HEK293 (cell line): ENCODE results near the gene SLC6A17.

Source experiments
- CTCF ChIA-PET: fragments of 350-600 bp; formaldehyde crosslinking; extraction: SDS; loops from one replicate; lab custom pipeline; 2021; ENCODE audit warnings: antibody characterized with exemption; lab: Yijun Ruan, JAX
- POLR2A ChIA-PET: fragments of 300-600 bp; formaldehyde crosslinking; extraction: SDS; loops from one replicate; lab custom pipeline; 2020; ENCODE audit warnings: antibody characterized with exemption, inconsistent platforms; lab: Yijun Ruan, JAX
- H3K27ac ChIP-seq: fragments of 200-500 bp; sonication (Bioruptor generic); 2 replicates; pipeline ENCODE4 v1.5.1; 2014; ENCODE audit warnings: low read depth, low read length, control low read depth, inconsistent platforms; ENCODE audit errors: extremely low read depth
- H3K36me3 ChIP-seq, 2 experiments: fragments of 200-500 bp in 1 of 2; sonication (Bioruptor generic) in 1 of 2; 1 replicate in 1 of 2; 2 replicates in 1 of 2; pipeline ENCODE4 v1.5.1; 2014 to 2017; ENCODE audit warnings: inconsistent platforms in 2 of 2, low read length in 2 of 2; ENCODE audit not compliant: control insufficient read depth in 2 of 2, insufficient read depth in 1 of 2
- H3K4me1 ChIP-seq: fragments of 200-500 bp; sonication (Bioruptor generic); 2 replicates; pipeline ENCODE4 v1.5.1; 2014; ENCODE audit warnings: mild to moderate bottlenecking, low read length, inconsistent platforms; ENCODE audit not compliant: control insufficient read depth, insufficient read depth
- H3K4me3 ChIP-seq: 2 replicates; pipeline ENCODE4 v1.5.1; 2011; ENCODE audit warnings: low read depth, mild to moderate bottlenecking, control low read depth, low read length, moderate library complexity
- H3K9me3 ChIP-seq: fragments of 200-500 bp; sonication (Bioruptor generic); 2 replicates; pipeline ENCODE4 v1.5.1; 2014; ENCODE audit warnings: low read depth, low read length, inconsistent platforms; ENCODE audit not compliant: control insufficient read depth, insufficient read depth
- GLIS1 ChIP-seq: fragments of 450-650 bp; formaldehyde crosslinking; IDR thresholded peaks from 2 replicates; pipeline ENCODE4 v1.5.1; 2016; ENCODE audit warnings: missing biosample characterization, missing genetic modification characterization
- INSM2 ChIP-seq: fragments of 450-650 bp; formaldehyde crosslinking; IDR thresholded peaks from 2 replicates; pipeline ENCODE4 v1.5.1; 2016; ENCODE audit warnings: missing biosample characterization, missing genetic modification characterization
- KLF17 ChIP-seq: fragments of 450-650 bp; formaldehyde crosslinking; IDR thresholded peaks from 2 replicates; pipeline ENCODE4 v1.5.1; 2016; ENCODE audit warnings: missing biosample characterization, missing genetic modification characterization
- KLF7 ChIP-seq: fragments of 450-650 bp; formaldehyde crosslinking; IDR thresholded peaks from 2 replicates; pipeline ENCODE4 v1.5.1; 2016; ENCODE audit warnings: missing biosample characterization, missing genetic modification characterization, borderline replicate concordance
- PRDM1 ChIP-seq: fragments of 450-650 bp; formaldehyde crosslinking; IDR thresholded peaks from 2 replicates; pipeline ENCODE4; 2016; ENCODE audit warnings: missing biosample characterization, missing genetic modification characterization
- YY1 ChIP-seq: fragments of 450-650 bp; formaldehyde crosslinking; IDR thresholded peaks from 2 replicates; pipeline ENCODE4 v1.5.1; 2018; ENCODE audit warnings: missing biosample characterization, missing genetic modification characterization
- ZBTB11 ChIP-seq: fragments of 450-650 bp; formaldehyde crosslinking; conservative IDR thresholded peaks from 2 replicates; pipeline ENCODE4 v1.5.1; 2016; ENCODE audit warnings: low read depth, missing biosample characterization, missing genetic modification characterization
- ZBTB17 ChIP-seq: fragments of 450-650 bp; formaldehyde crosslinking; IDR thresholded peaks from 2 replicates; pipeline ENCODE4 v1.5.1; 2016; ENCODE audit warnings: missing biosample characterization, missing genetic modification characterization
- ZFP69B ChIP-seq: fragments of 450-650 bp; formaldehyde crosslinking; IDR thresholded peaks from 2 replicates; pipeline ENCODE4 v1.5.1; 2016; ENCODE audit warnings: missing biosample characterization, missing genetic modification characterization
- ZNF10 ChIP-seq: fragments of 450-650 bp; formaldehyde crosslinking; IDR thresholded peaks from 2 replicates; pipeline ENCODE4 v1.5.1; 2017; ENCODE audit warnings: missing biosample characterization, missing genetic modification characterization
- ZNF121 ChIP-seq: fragments of 450-650 bp; formaldehyde crosslinking; IDR thresholded peaks from 2 replicates; pipeline ENCODE4 v1.5.1; 2016; ENCODE audit warnings: missing biosample characterization, missing genetic modification characterization
- ZNF146 ChIP-seq: fragments of 450-650 bp; formaldehyde crosslinking; IDR thresholded peaks from 2 replicates; pipeline ENCODE4 v1.5.1; 2016; ENCODE audit warnings: missing biosample characterization, missing genetic modification characterization
- ZNF155 ChIP-seq: fragments of 450-650 bp; formaldehyde crosslinking; IDR thresholded peaks from 2 replicates; pipeline ENCODE4 v1.5.1; 2016; ENCODE audit warnings: missing biosample characterization, missing genetic modification characterization
- ZNF157 ChIP-seq: fragments of 450-650 bp; formaldehyde crosslinking; IDR thresholded peaks from 2 replicates; pipeline ENCODE4 v1.5.1; 2016; ENCODE audit warnings: missing biosample characterization, missing genetic modification characterization
- ZNF184 ChIP-seq: fragments of 450-650 bp; IDR thresholded peaks from 2 replicates; pipeline ENCODE4 v1.5.1; 2018; ENCODE audit warnings: missing biosample characterization, mild to moderate bottlenecking, missing genetic modification characterization
- ZNF473 ChIP-seq: fragments of 450-650 bp; formaldehyde crosslinking; IDR thresholded peaks from 2 replicates; pipeline ENCODE4 v1.5.1; 2017; ENCODE audit warnings: missing biosample characterization, missing genetic modification characterization
- ZNF571 ChIP-seq: fragments of 450-650 bp; formaldehyde crosslinking; IDR thresholded peaks from 2 replicates; pipeline ENCODE4 v1.5.0; 2017; ENCODE audit warnings: missing biosample characterization, missing genetic modification characterization
- ZNF776 ChIP-seq: fragments of 450-650 bp; formaldehyde crosslinking; IDR thresholded peaks from 2 replicates; pipeline ENCODE4 v1.5.0; 2017; ENCODE audit warnings: missing biosample characterization, missing genetic modification characterization, borderline replicate concordance
- ZXDB ChIP-seq: fragments of 450-650 bp; formaldehyde crosslinking; IDR thresholded peaks from 2 replicates; pipeline ENCODE4 v1.5.1; 2016; ENCODE audit warnings: missing biosample characterization, missing genetic modification characterization
- TF ChIP-seq, protein P1 (sequence below): fragments of 450-650 bp; formaldehyde crosslinking; IDR thresholded peaks from 2 replicates; pipeline ENCODE4 v1.5.1; 2017; ENCODE audit warnings: missing biosample characterization, missing genetic modification characterization
- TF ChIP-seq, protein P2 (sequence below): fragments of 450-650 bp; formaldehyde crosslinking; IDR thresholded peaks from 2 replicates; pipeline ENCODE4 v1.5.1; 2016; ENCODE audit warnings: missing biosample characterization, missing genetic modification characterization

Gene SLC6A17

GRCh38 chr1:110176299-110176956 is 26.1 kb downstream of the SLC6A17 start (continued):
- TF ChIP-seq, protein P1, sequence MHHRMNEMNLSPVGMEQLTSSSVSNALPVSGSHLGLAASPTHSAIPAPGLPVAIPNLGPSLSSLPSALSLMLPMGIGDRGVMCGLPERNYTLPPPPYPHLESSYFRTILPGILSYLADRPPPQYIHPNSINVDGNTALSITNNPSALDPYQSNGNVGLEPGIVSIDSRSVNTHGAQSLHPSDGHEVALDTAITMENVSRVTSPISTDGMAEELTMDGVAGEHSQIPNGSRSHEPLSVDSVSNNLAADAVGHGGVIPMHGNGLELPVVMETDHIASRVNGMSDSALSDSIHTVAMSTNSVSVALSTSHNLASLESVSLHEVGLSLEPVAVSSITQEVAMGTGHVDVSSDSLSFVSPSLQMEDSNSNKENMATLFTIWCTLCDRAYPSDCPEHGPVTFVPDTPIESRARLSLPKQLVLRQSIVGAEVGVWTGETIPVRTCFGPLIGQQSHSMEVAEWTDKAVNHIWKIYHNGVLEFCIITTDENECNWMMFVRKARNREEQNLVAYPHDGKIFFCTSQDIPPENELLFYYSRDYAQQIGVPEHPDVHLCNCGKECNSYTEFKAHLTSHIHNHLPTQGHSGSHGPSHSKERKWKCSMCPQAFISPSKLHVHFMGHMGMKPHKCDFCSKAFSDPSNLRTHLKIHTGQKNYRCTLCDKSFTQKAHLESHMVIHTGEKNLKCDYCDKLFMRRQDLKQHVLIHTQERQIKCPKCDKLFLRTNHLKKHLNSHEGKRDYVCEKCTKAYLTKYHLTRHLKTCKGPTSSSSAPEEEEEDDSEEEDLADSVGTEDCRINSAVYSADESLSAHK (tag by site-specific recombination): no peak
- TF ChIP-seq KLF17: 0 out of 2 replicates have a peak, but pooled peaks have one; percentile 13
- no peak for TF ChIP-seq PRDM1
- peak; percentile 87; the same call in 1 of the 2 replicates for TF ChIP-seq ZNF184 (tag by site-specific recombination)
- no peak for TF ChIP-seq ZXDB
- TF ChIP-seq ZFP69B (tag by site-specific recombination): no peak
- no peak for TF ChIP-seq YY1 (tag by site-specific recombination)
- TF ChIP-seq ZNF776 (tag by site-specific recombination): peak; percentile 96
- no peak for TF ChIP-seq KLF7 (tag by site-specific recombination)
- TF ChIP-seq, protein P2, sequence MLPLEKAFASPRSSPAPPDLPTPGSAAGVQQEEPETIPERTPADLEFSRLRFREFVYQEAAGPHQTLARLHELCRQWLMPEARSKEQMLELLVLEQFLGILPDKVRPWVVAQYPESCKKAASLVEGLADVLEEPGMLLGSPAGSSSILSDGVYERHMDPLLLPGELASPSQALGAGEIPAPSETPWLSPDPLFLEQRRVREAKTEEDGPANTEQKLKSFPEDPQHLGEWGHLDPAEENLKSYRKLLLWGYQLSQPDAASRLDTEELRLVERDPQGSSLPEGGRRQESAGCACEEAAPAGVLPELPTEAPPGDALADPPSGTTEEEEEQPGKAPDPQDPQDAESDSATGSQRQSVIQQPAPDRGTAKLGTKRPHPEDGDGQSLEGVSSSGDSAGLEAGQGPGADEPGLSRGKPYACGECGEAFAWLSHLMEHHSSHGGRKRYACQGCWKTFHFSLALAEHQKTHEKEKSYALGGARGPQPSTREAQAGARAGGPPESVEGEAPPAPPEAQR (tag by site-specific recombination): no peak
- TF ChIP-seq GLIS1 (tag by site-specific recombination): 0 out of 2 replicates have a peak, but pooled peaks have one; percentile 18
- TF ChIP-seq ZNF121 (tag by site-specific recombination): no peak
- TF ChIP-seq ZNF146: no peak
- no peak for TF ChIP-seq ZNF155
- TF ChIP-seq ZNF571 (tag by site-specific recombination): peak; percentile 98
- no peak for TF ChIP-seq ZBTB11
- 0 out of 2 replicates have a peak, but pooled peaks have one; percentile 71 for TF ChIP-seq ZNF473 (tag by site-specific recombination)

DNA sequence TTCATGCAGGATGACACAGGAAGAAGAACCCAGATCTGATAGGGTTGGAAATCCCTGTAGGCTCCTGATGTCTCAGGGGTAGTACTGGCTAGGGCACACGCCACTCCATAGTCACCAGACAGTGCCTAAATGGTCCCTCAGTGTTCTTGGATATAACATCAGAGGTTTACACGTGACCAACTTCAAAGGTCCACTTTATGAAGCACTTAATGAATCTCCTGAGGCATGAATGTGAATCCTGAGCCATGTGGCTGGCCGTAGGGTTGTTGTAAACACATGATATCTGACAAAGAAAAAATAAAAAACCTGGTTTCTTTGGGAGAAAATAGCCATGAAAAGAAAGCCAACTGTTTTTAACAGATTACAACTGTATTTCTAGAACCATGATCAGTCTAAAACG is 27.5 kb downstream of the SLC6A17 start:
- Histone ChIP-seq H3K27ac (no peak overlapping the region), H3K36me3 (no peaks in the 10 kb centered on the region), H3K4me3 (no peak overlapping the region), H3K4me1 (no peaks in the 10 kb centered on the region; the same call in 1 of the 2 replicates), H3K9me3 (no peaks in the 10 kb centered on the region)
- ChIA-PET CTCF (interaction anchor here (0.9 kb wide), 1 partner anchor 19 kb away, joined by 6 read pairs; no protein-coding TSS in a partner anchor), POLR2A (no interaction called here)
- no peak for TF ChIP-seq ZBTB17 (tag by site-specific recombination)
- TF ChIP-seq ZNF157: 0 out of 2 replicates have a peak, but pooled peaks have one; percentile 33
- TF ChIP-seq ZNF10: no peak
- no peak for TF ChIP-seq INSM2 (tag by site-specific recombination)
- TF ChIP-seq, all 188 proteins: peak for 1
